H1 (cell line): ENCODE data around the gene FKRP. TPM values are rescaled to one million over a fixed set of nuclear protein-coding genes. Genes with fewer than 3 reads are reported as not detected.

Source experiments
- BRCA1 ChIP-seq: IDR thresholded peaks from 2 replicates; pipeline ENCODE4 v1.6.1; 2012; ENCODE audit warnings: low read depth, low read length, improper control_type of control experiment
- CHD7 ChIP-seq: fragments of 300-600 bp; sonication (generic); IDR thresholded peaks from 2 replicates; pipeline ENCODE4 v1.7.1; 2012; ENCODE audit warnings: low read length, moderate library complexity, mild to moderate bottlenecking, inconsistent platforms; ENCODE audit not compliant: insufficient replicate concordance
- CTCF ChIP-seq, 3 experiments: IDR thresholded peaks; 1 replicate in 2 of 3; 2 replicates in 1 of 3; pipeline versions ENCODE4 v1.5.1 to v1.6.1; 2011; ENCODE audit warnings: low read length in 3 of 3, mild to moderate bottlenecking in 3 of 3, inconsistent platforms in 2 of 3, low read depth in 1 of 3, moderate library complexity in 1 of 3; ENCODE audit not compliant: insufficient read depth in 1 of 3; ENCODE audit errors: control extremely low read depth in 1 of 3
- E2F6 ChIP-seq: IDR thresholded peaks from 2 replicates; pipeline ENCODE4 v1.6.1; 2012; ENCODE audit warnings: inconsistent platforms
- EP300 ChIP-seq, 2 experiments: IDR thresholded peaks; 1 replicate in 1 of 2; 2 replicates in 1 of 2; pipeline ENCODE4 v1.6.1; 2011 to 2012; ENCODE audit warnings: low read depth in 2 of 2, low read length in 2 of 2, mild to moderate bottlenecking in 2 of 2, borderline replicate concordance in 1 of 2, inconsistent platforms in 1 of 2, moderate library complexity in 1 of 2
- KDM1A ChIP-seq: fragments of 200-600, 300-600 bp; sonication (generic); IDR thresholded peaks from 2 replicates; pipeline ENCODE4 v1.7.1; 2016; ENCODE audit warnings: mild to moderate bottlenecking, low read length, borderline replicate concordance
- polyA plus RNA-seq, 7 experiments: library from polyadenylated mRNA; depleted of rRNA in 3 of 7; stranded (reverse) in 5 of 7; unstranded in 2 of 7; fragments of >200 nt in 5 of 7; fragments of 200-250 nt in 2 of 7; gene quantifications; 1 replicate in 5 of 7; 2 replicates in 1 of 7; 4 replicates in 1 of 7; pipeline versions ENCODE4 v1.2.1 to v1.2.3, GENCODE V29; 2011 to 2013; ENCODE audit warnings: missing spikeins in 2 of 7, mixed read lengths in 2 of 7
- total RNA-seq: library from RNA; stranded (reverse); fragmentation: NEBNext Ultra II Directional; extraction: Animal tissue kit (Norgen Biotek cat#: 25700); gene quantifications from 2 replicates; pipeline ENCODE4 v1.2.1, GENCODE V29; 2021

FKRP gene
- total and polyA plus RNA-seq, 2 of the 8 experiments (the other 6 are each of a cell fraction or from before 2014, with no cell fraction given): 17.1 to 24.4 TPM

- TF ChIP-seq CHD7 (no peak), KDM1A (no peak), EP300 (IDR thresholded peaks at IDR 0.05; ENCODE audit: borderline replicate concordance in 1 of 2, low read depth in 2 of 2, low read length in 2 of 2) (no peak), E2F6 (no peak), CTCF (IDR thresholded peaks at IDR 0.05; ENCODE audit: control extremely low read depth in 1 of 3, insufficient read depth in 1 of 3, low read depth in 1 of 3, low read length in 3 of 3) (no peak), BRCA1 (no peak)
These were observed 25.2 kb upstream of the FKRP start (continued) for GRCh38 chr19:46720503-46721239.
